Kidney glomerular epithelial cell (primary cell): ENCODE measurements around the gene C7orf25.

Source experiments
- DNase-seq: peaks from one replicate; lab custom pipeline; 2025; lab: John Stamatoyannopoulos, UW

C7orf25 gene

GRCh38 chr7:42911454-42912447 lies at the start of gene C7orf25:
TSS of gene C7orf25 (minus strand) at chr7:42912070. CDS start at chr7:42910900, 1,170 bp downstream.
- DNase-seq, result peak; percentile 61

- DNase-seq, result no peak
Observed at GRCh38 chr7:42961170-42961569, 49.3 kb upstream of the C7orf25 start.

- no peak for DNase-seq
Observed at GRCh38 chr7:42960762-42961161, 48.9 kb upstream of the C7orf25 start.

GRCh38 chr7:42959549-42959948 lies 47.7 kb upstream of the C7orf25 start:
- no peak for DNase-seq

- DNase-seq, result no peak
Observed at GRCh38 chr7:42956062-42956461, 44.2 kb upstream of the C7orf25 start.

- DNase-seq, result no peak
Observed at GRCh38 chr7:42953994-42954393, 42.1 kb upstream of the C7orf25 start.

- DNase-seq, result no peak
Observed at GRCh38 chr7:42952328-42952727, 40.5 kb upstream of the C7orf25 start.

- DNase-seq, result no peak
Observed at GRCh38 chr7:42950417-42950816, 38.5 kb upstream of the C7orf25 start.

GRCh38 chr7:42947521-42947920 lies 35.7 kb upstream of the C7orf25 start:
- DNase-seq, result no peak

- no peak for DNase-seq
Observed at GRCh38 chr7:42946627-42946950, 34.7 kb upstream of the C7orf25 start.

- DNase-seq, result no peak
Observed at GRCh38 chr7:42945821-42946626, 34.2 kb upstream of the C7orf25 start.

GRCh38 chr7:42940985-42941847 lies 29.3 kb upstream of the C7orf25 start:
- peak; percentile 58 for DNase-seq

- DNase-seq, result no peak
Observed at GRCh38 chr7:42939457-42940240, 27.8 kb upstream of the C7orf25 start.

- no peak for DNase-seq
Observed at GRCh38 chr7:42935861-42936260, 24.0 kb upstream of the C7orf25 start.

- DNase-seq, result no peak
Observed at GRCh38 chr7:42934291-42934690, 22.4 kb upstream of the C7orf25 start.

GRCh38 chr7:42932811-42933591 lies 21.1 kb upstream of the C7orf25 start:
- peak; percentile 27 for DNase-seq

GRCh38 chr7:42931834-42932651 lies 20.2 kb upstream of the C7orf25 start, which contains the start of the genes MRPL32 and PSMA2:
TSS of gene MRPL32 (plus strand) at chr7:42932376. CDS start at chr7:42932387, 11 bp downstream.
TSS of gene PSMA2 (minus strand) at chr7:42932174. CDS start at chr7:42932158, 16 bp downstream.
- peak; percentile 99 for DNase-seq

- no peak for DNase-seq
Observed at GRCh38 chr7:42931447-42931833, 19.6 kb upstream of the C7orf25 start.

- no peak for DNase-seq
Observed at GRCh38 chr7:42930889-42931288, 19.0 kb upstream of the C7orf25 start.
